ENCODE data around the gene PYGO2. TPM values are rescaled to one million over a fixed set of nuclear protein-coding genes. Genes with fewer than 3 reads are reported as not detected.

Gene PYGO2
- total RNA-seq, 1 experiment from 2014 or later, result 37.4 TPM

DNA sequence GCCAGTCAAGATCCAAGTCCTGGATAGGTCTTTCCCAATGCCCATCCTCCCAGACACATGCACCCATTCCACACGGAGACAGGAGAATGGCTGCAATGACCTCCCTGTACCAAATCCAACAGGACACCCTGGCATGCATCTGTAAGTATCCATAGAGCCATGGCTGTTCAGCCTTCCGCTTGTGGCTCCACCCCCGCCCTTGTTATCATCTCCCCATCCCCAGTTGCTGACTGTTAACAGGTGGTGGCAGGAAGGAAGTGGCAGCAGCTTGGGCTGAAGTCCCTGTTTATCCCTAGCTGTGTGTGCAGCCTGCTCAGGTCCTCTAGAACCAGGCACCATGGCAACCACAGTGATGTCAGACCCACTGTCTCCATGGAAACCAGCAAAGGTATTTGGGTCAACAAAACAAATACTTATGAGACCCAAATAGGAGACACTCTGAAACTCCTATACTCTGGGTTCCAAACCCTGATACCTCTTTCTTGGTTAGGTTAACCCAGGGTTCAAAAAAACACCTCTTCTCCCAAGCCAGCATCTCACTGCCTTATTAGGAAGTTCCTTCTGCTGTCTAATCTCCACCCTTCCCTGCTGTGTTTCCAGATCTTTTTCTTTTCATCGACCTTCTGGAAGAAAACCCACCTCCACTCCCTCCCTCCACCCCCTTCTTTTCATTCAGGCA, 6.4 kb downstream of the PYGO2 start (continued):
- TF ChIP-seq, protein P1, sequence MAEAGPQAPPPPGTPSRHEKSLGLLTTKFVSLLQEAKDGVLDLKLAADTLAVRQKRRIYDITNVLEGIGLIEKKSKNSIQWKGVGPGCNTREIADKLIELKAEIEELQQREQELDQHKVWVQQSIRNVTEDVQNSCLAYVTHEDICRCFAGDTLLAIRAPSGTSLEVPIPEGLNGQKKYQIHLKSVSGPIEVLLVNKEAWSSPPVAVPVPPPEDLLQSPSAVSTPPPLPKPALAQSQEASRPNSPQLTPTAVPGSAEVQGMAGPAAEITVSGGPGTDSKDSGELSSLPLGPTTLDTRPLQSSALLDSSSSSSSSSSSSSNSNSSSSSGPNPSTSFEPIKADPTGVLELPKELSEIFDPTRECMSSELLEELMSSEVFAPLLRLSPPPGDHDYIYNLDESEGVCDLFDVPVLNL (CRISPR knock-in tag; IDR thresholded peaks at IDR 0.05; ENCODE audit: borderline replicate concordance, low read depth), result no peak
- TF ChIP-seq SOX15 (CRISPR knock-in tag; IDR thresholded peaks at IDR 0.05), result no peak
- TF ChIP-seq GABPB1 (CRISPR knock-in tag; IDR thresholded peaks at IDR 0.05), result no peak
- no peak for TF ChIP-seq ETV6 (CRISPR knock-in tag; IDR thresholded peaks at IDR 0.05)
- no peak for TF ChIP-seq FOXK1 (CRISPR knock-in tag; IDR thresholded peaks at IDR 0.05)
- TF ChIP-seq, protein P2, sequence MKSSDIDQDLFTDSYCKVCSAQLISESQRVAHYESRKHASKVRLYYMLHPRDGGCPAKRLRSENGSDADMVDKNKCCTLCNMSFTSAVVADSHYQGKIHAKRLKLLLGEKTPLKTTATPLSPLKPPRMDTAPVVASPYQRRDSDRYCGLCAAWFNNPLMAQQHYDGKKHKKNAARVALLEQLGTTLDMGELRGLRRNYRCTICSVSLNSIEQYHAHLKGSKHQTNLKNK (CRISPR knock-in tag; IDR thresholded peaks at IDR 0.05), result no peak

DNA sequence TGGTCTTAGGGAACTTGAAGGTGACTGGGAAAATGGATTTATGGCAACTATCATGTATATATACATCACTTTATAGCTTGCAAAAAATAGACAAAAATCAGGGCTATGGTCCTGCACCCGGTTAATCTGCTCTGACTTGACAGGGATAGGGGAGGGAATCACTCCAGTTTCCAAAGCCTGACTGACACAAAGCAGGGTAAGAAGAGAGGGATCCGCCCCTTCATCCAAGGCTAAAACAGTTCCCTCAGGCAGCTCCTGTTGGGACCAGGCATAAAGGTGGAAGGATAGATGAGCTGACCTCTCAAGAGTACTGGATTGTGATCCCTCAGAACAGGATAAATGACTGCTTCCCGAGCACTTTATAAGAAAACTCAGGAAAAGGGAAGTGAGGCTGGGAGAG, 7.0 kb downstream of the PYGO2 start:
- ChIA-PET POLR2A (interaction anchor here (2.0 to 4.6 kb wide), 2 partner anchors 11 to 17 kb away, joined by 7 to 66 read pairs; partner anchors contain the start of genes CKS1B and SHC1), CTCF (interaction anchor here (0.6 to 3.8 kb wide), 7 partner anchors 17 to 395 kb away, joined by 3 to 77 read pairs (median 3); partner anchors contain the start of genes ADAM15 and SHC1)
- DNase-seq (ENCODE audit: low spot score) (no peak), ATAC-seq (no peak)
- peaks cover 48% of the 10 kb centered on the region for H3K4me1 Mint-ChIP-seq
- no peak overlapping the region for H3K27ac Mint-ChIP-seq
- TF ChIP-seq, protein P3, sequence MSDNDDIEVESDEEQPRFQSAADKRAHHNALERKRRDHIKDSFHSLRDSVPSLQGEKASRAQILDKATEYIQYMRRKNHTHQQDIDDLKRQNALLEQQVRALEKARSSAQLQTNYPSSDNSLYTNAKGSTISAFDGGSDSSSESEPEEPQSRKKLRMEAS (CRISPR knock-in tag; IDR thresholded peaks at IDR 0.05), result no peak
- TF ChIP-seq IRF2 (CRISPR knock-in tag; IDR thresholded peaks at IDR 0.05; ENCODE audit: borderline replicate concordance, low read depth) (no peak), CREM (CRISPR knock-in tag; IDR thresholded peaks at IDR 0.05) (no peak), MYBL2 (CRISPR knock-in tag; IDR thresholded peaks at IDR 0.05) (no peak), NFE2L1 (CRISPR knock-in tag; IDR thresholded peaks at IDR 0.05) (no peak), KAT7 (CRISPR knock-in tag; IDR thresholded peaks at IDR 0.05; ENCODE audit: borderline replicate concordance) (no peak), TEAD4 (CRISPR knock-in tag; IDR thresholded peaks at IDR 0.05) (no peak), SOX15 (CRISPR knock-in tag; IDR thresholded peaks at IDR 0.05) (no peak), FOXJ3 (CRISPR knock-in tag; IDR thresholded peaks at IDR 0.05; ENCODE audit: borderline replicate concordance) (no peak), FOXP1 (CRISPR knock-in tag; IDR thresholded peaks at IDR 0.05; ENCODE audit: borderline replicate concordance) (no peak), ELF4 (CRISPR knock-in tag; IDR thresholded peaks at IDR 0.05; ENCODE audit: low read depth) (no peak), ZNF219 (CRISPR knock-in tag; IDR thresholded peaks at IDR 0.05; ENCODE audit: borderline replicate concordance) (no peak)
- TF ChIP-seq, protein P4, sequence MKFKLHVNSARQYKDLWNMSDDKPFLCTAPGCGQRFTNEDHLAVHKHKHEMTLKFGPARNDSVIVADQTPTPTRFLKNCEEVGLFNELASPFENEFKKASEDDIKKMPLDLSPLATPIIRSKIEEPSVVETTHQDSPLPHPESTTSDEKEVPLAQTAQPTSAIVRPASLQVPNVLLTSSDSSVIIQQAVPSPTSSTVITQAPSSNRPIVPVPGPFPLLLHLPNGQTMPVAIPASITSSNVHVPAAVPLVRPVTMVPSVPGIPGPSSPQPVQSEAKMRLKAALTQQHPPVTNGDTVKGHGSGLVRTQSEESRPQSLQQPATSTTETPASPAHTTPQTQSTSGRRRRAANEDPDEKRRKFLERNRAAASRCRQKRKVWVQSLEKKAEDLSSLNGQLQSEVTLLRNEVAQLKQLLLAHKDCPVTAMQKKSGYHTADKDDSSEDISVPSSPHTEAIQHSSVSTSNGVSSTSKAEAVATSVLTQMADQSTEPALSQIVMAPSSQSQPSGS (CRISPR knock-in tag; IDR thresholded peaks at IDR 0.05; ENCODE audit: borderline replicate concordance, low read depth), result no peak
- TF ChIP-seq, protein P5, sequence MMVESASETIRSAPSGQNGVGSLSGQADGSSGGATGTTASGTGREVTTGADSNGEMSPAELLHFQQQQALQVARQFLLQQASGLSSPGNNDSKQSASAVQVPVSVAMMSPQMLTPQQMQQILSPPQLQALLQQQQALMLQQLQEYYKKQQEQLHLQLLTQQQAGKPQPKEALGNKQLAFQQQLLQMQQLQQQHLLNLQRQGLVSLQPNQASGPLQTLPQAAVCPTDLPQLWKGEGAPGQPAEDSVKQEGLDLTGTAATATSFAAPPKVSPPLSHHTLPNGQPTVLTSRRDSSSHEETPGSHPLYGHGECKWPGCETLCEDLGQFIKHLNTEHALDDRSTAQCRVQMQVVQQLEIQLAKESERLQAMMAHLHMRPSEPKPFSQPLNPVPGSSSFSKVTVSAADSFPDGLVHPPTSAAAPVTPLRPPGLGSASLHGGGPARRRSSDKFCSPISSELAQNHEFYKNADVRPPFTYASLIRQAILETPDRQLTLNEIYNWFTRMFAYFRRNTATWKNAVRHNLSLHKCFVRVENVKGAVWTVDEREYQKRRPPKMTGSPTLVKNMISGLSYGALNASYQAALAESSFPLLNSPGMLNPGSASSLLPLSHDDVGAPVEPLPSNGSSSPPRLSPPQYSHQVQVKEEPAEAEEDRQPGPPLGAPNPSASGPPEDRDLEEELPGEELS (CRISPR knock-in tag; IDR thresholded peaks at IDR 0.05), result no peak
- TF ChIP-seq, protein P6, sequence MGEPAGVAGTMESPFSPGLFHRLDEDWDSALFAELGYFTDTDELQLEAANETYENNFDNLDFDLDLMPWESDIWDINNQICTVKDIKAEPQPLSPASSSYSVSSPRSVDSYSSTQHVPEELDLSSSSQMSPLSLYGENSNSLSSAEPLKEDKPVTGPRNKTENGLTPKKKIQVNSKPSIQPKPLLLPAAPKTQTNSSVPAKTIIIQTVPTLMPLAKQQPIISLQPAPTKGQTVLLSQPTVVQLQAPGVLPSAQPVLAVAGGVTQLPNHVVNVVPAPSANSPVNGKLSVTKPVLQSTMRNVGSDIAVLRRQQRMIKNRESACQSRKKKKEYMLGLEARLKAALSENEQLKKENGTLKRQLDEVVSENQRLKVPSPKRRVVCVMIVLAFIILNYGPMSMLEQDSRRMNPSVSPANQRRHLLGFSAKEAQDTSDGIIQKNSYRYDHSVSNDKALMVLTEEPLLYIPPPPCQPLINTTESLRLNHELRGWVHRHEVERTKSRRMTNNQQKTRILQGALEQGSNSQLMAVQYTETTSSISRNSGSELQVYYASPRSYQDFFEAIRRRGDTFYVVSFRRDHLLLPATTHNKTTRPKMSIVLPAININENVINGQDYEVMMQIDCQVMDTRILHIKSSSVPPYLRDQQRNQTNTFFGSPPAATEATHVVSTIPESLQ (CRISPR knock-in tag; IDR thresholded peaks at IDR 0.05), result no peak
- TF ChIP-seq, protein P7, sequence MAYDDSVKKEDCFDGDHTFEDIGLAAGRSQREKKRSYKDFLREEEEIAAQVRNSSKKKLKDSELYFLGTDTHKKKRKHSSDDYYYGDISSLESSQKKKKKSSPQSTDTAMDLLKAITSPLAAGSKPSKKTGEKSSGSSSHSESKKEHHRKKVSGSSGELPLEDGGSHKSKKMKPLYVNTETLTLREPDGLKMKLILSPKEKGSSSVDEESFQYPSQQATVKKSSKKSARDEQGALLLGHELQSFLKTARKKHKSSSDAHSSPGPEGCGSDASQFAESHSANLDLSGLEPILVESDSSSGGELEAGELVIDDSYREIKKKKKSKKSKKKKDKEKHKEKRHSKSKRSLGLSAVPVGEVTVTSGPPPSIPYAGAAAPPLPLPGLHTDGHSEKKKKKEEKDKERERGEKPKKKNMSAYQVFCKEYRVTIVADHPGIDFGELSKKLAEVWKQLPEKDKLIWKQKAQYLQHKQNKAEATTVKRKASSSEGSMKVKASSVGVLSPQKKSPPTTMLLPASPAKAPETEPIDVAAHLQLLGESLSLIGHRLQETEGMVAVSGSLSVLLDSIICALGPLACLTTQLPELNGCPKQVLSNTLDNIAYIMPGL (CRISPR knock-in tag; IDR thresholded peaks at IDR 0.05), result no peak
- no peaks in the 10 kb centered on the region for H3K9me3 Mint-ChIP-seq
- H3K27me3 Mint-ChIP-seq (ENCODE audit: low read depth), result no peaks in the 10 kb centered on the region
- peak overlapping the region; percentile 97 for H3K4me3 Mint-ChIP-seq
- peaks cover 5% of the 10 kb centered on the region for H3K36me3 Mint-ChIP-seq

Measured in WTC11 (cell line).